ENCODE measurements around the gene SLC26A8. TPM values are rescaled to one million over a fixed set of nuclear protein-coding genes. Genes with fewer than 3 reads are reported as not detected.

Gene SLC26A8
- total RNA-seq, 1 experiment from 2014 or later = not detected

GRCh38 chr6:35898003-35898402 is 126.4 kb downstream of the SLC26A8 start:
- Histone ChIP-seq H3K27me3 (ENCODE audit: insufficient read depth, low read length) (no peaks in the 10 kb centered on the region), H3K27ac (ENCODE audit: low read depth, low read length) (no peak overlapping the region), H3K9ac (ENCODE audit: low read length) (no peak overlapping the region), H3K4me2 (ENCODE audit: low read length) (no peak overlapping the region), H3K9me3 (ENCODE audit: control insufficient read depth in 1 of 2, insufficient read depth in 1 of 2, low read depth in 1 of 2, low read length in 2 of 2) (no peaks in the 10 kb centered on the region), H3K36me3 (ENCODE audit: control insufficient read depth in 1 of 2, insufficient read depth in 2 of 2, low read length in 2 of 2) (peaks cover 2 to 29% of the 10 kb centered on the region in 2 experiments; a peak in 1 of 4 replicates), H3K4me3 (replicated peaks in 1 of 2; ENCODE audit: low read depth in 1 of 2, low read length in 2 of 2) (no peak overlapping the region), H3K9me2 (ENCODE audit: insufficient read depth) (no peaks in the 10 kb centered on the region), H3K4me1 (ENCODE audit: control insufficient read depth in 1 of 2, insufficient read depth in 2 of 2, low read length in 2 of 2) (no peaks in the 10 kb centered on the region; a peak in 1 of 4 replicates), H2AFZ (ENCODE audit: low read depth, low read length, poor library complexity, severe bottlenecking) (no peak overlapping the region), H4K20me1 (ENCODE audit: insufficient read depth) (peaks cover 40% of the 10 kb centered on the region; the same call in 1 of the 2 replicates), H3K79me2 (ENCODE audit: insufficient read depth, low read length) (peaks cover 99% of the 10 kb centered on the region)
- ATAC-seq = no peak
- TF ChIP-seq EZH2 (IDR thresholded peaks at IDR 0.05) (no peak), MAX (IDR thresholded peaks at IDR 0.05) (no peak), CEBPB (IDR thresholded peaks at IDR 0.05; ENCODE audit: low read depth) (no peak), JUND (IDR thresholded peaks at IDR 0.05) (no peak), ATF3 (IDR thresholded peaks at IDR 0.05) (no peak), SP1 (IDR thresholded peaks at IDR 0.05; ENCODE audit: low read depth) (no peak), ZBTB33 (IDR thresholded peaks at IDR 0.05; ENCODE audit: extremely low read depth, insufficient replicate concordance, low read length) (no peak)
- DNase-seq (ENCODE audit: low read depth, low spot score) = no peak
- ChIA-PET POLR2A (no interaction called here), RAD21 (ENCODE audit: low non-redundant PET in 1 of 2, low total read pairs in 2 of 2, uncharacterized antibody in 2 of 2, unreplicated experiment in 2 of 2) (no interaction called here), CTCF (no interaction called here)
- no TSS peak for BruUV-seq (replicated peaks)
- intact Hi-C loops (cut with micrococcal nuclease) = no loop called here

- H3K27ac ChIP-seq (ENCODE audit: low read depth, low read length) = no peak overlapping the region
- no peaks in the 10 kb centered on the region for H3K9me3 ChIP-seq (ENCODE audit: control insufficient read depth in 1 of 2, insufficient read depth in 1 of 2, low read depth in 1 of 2, low read length in 2 of 2)
- no peak overlapping the region for H3K4me2 ChIP-seq (ENCODE audit: low read length)
- H3K36me3 ChIP-seq (ENCODE audit: control insufficient read depth in 1 of 2, insufficient read depth in 2 of 2, low read length in 2 of 2) = peaks cover 0 to 29% of the 10 kb centered on the region in 2 experiments; a peak in 1 of 4 replicates
- no peaks in the 10 kb centered on the region for H3K9me2 ChIP-seq (ENCODE audit: insufficient read depth)
- H3K27me3 ChIP-seq (ENCODE audit: insufficient read depth, low read length) = no peaks in the 10 kb centered on the region
- no peaks in the 10 kb centered on the region; a peak in 1 of 4 replicates for H3K4me1 ChIP-seq (ENCODE audit: control insufficient read depth in 1 of 2, insufficient read depth in 2 of 2, low read length in 2 of 2)
- POLR2A ChIA-PET = no interaction called here
- TF ChIP-seq ZBTB33 (IDR thresholded peaks at IDR 0.05; ENCODE audit: extremely low read depth, insufficient replicate concordance, low read length) = no peak
- TF ChIP-seq ZFX (IDR thresholded peaks at IDR 0.05) = no peak
- TF ChIP-seq REST (IDR thresholded peaks at IDR 0.05; ENCODE audit: low read depth) = no peak
- no peak for TF ChIP-seq TCF7L2 (IDR thresholded peaks at IDR 0.05; ENCODE audit: borderline replicate concordance, extremely low read depth, insufficient read depth, insufficient read length)
- DNase-seq (ENCODE audit: low read depth, low spot score) = no peak
- intact Hi-C loops (cut with micrococcal nuclease) = no loop called here
- no peak overlapping the region for H3K4me3 ChIP-seq (replicated peaks in 1 of 2; ENCODE audit: low read depth in 1 of 2, low read length in 2 of 2)
- no peak for ATAC-seq
- H3K9ac ChIP-seq (ENCODE audit: low read length) = no peak overlapping the region
- BruUV-seq (replicated peaks) = no TSS peak
- CTCF ChIA-PET = no interaction called here
- RAD21 ChIA-PET (ENCODE audit: low non-redundant PET in 1 of 2, low total read pairs in 2 of 2, uncharacterized antibody in 2 of 2, unreplicated experiment in 2 of 2) = no interaction called here
- H2AFZ ChIP-seq (ENCODE audit: low read depth, low read length, poor library complexity, severe bottlenecking) = no peak overlapping the region
- H3K79me2 ChIP-seq (ENCODE audit: insufficient read depth, low read length) = peaks cover 99% of the 10 kb centered on the region
- H4K20me1 ChIP-seq (ENCODE audit: insufficient read depth) = peaks cover 41% of the 10 kb centered on the region; the same call in 1 of the 2 replicates
Observed at GRCh38 chr6:35897486-35897885, 127.0 kb downstream of the SLC26A8 start.

All from HCT116 (cell line).